Measurements from ENCODE around the gene MISP.

DNA sequence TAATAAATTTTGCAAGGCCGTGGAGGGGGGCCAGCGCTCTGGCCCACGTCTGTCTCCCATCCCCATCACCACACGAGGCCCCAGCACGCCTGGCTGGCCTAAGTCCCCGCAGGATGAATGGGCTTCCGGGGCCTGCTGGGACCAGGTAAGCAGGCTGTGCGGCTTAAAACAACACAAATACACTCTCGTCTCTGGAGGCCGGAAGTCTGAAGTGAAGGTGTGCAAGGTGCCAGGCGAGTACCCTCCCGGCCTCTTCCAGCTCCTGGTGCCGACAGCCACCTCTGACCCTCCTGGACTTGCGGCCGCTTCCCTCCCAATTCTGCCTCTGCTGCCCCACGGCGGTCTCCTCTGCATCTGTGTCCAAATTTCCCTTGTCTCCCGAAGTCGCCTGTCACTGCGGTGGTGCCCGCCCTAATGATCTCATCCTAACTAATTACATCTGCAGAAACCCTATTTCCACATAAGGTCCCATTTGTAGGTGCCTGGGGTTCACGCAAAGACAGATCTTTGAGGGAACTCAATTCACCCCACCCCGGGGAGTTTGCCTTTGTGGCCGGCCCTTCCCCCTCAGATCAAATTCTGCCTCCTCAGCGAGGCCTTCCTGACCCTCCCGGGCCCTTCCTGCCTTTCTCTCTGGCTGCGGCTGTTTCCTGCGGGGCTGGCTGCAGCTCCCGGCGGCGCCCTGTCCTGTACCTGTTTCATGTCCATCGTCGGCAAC lies 38.2 kb downstream of the MISP start:
- TF ChIP-seq, protein P1, sequence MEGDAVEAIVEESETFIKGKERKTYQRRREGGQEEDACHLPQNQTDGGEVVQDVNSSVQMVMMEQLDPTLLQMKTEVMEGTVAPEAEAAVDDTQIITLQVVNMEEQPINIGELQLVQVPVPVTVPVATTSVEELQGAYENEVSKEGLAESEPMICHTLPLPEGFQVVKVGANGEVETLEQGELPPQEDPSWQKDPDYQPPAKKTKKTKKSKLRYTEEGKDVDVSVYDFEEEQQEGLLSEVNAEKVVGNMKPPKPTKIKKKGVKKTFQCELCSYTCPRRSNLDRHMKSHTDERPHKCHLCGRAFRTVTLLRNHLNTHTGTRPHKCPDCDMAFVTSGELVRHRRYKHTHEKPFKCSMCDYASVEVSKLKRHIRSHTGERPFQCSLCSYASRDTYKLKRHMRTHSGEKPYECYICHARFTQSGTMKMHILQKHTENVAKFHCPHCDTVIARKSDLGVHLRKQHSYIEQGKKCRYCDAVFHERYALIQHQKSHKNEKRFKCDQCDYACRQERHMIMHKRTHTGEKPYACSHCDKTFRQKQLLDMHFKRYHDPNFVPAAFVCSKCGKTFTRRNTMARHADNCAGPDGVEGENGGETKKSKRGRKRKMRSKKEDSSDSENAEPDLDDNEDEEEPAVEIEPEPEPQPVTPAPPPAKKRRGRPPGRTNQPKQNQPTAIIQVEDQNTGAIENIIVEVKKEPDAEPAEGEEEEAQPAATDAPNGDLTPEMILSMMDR (IDR thresholded peaks at IDR 0.05), result no peak
- no peak for TF ChIP-seq POLR2A (IDR thresholded peaks at IDR 0.05)
